ENCODE data around the gene MVK.
A peak's percentile ranks its signal among the peaks of the same experiment; 100 is the strongest.

GRCh38 chr12:109573029-109573913 lies at the start of gene MVK, which contains the start of gene MMAB:
- TF ChIP-seq ARNT (IDR thresholded peaks at IDR 0.05) (0 out of 2 replicates have a peak, but pooled peaks have one; percentile 36), FOXM1 (IDR thresholded peaks at IDR 0.05; ENCODE audit: borderline replicate concordance) (no peak), SP1 (IDR thresholded peaks at IDR 0.05) (no peak), PKNOX1 (IDR thresholded peaks at IDR 0.05) (peak; percentile 83), ELF4 (IDR thresholded peaks at IDR 0.05) (0 out of 2 replicates have a peak, but pooled peaks have one; percentile 26), FOXA1 (IDR thresholded peaks at IDR 0.05) (no peak), BHLHE40 (IDR thresholded peaks at IDR 0.05; ENCODE audit: borderline replicate concordance) (no peak), HDGF (IDR thresholded peaks at IDR 0.05; ENCODE audit: borderline replicate concordance) (no peak), TARDBP (IDR thresholded peaks at IDR 0.05) (peak; percentile 99), NFRKB (IDR thresholded peaks at IDR 0.05) (no peak), ZNF384 (IDR thresholded peaks at IDR 0.05) (no peak), LEF1 (IDR thresholded peaks at IDR 0.05; ENCODE audit: borderline replicate concordance) (no peak), SUZ12 (IDR thresholded peaks at IDR 0.05) (no peak), L3MBTL2 (conservative IDR thresholded peaks at IDR 0.05) (peak; percentile 93)

Measured in HEK293T (cell line).